Mesendoderm (in vitro differentiated cells): Measurements from ENCODE around the gene GPR4.
A peak's percentile ranks its signal among the peaks of the same experiment; 100 is the strongest.
"Not testable (repeated sequence)": the region's sequence is repeated elsewhere in the genome, so short reads cannot be mapped to it uniquely, and the experiment has no call there.

Source experiments
- DNase-seq: peaks from one replicate; pipeline ENCODE4 v3.0.0; 2013
- H2AK5ac ChIP-seq: 2 replicates; pipeline ENCODE4 v1.6.1; 2013; ENCODE audit warnings: low read length, inconsistent platforms
- H2BK120ac ChIP-seq: 2 replicates; pipeline ENCODE4 v1.6.1; 2013; ENCODE audit warnings: low read depth, mild to moderate bottlenecking, low read length, moderate library complexity, mixed read lengths
- H2BK15ac ChIP-seq: replicated peaks from 2 replicates; pipeline ENCODE4 v1.6.1; 2013; ENCODE audit warnings: low read depth, mild to moderate bottlenecking, moderate library complexity
- H2BK5ac ChIP-seq: 2 replicates; pipeline ENCODE4 v1.6.1; 2013; ENCODE audit warnings: low read length, inconsistent platforms
- H3K18ac ChIP-seq: 2 replicates; pipeline ENCODE4 v1.6.1; 2013; ENCODE audit warnings: mild to moderate bottlenecking, low read length, mixed read lengths
- H3K23ac ChIP-seq: one replicate; pipeline ENCODE4 v1.6.1; 2013; ENCODE audit warnings: low read length
- H3K27ac ChIP-seq: 2 replicates; pipeline ENCODE4 v1.5.1; 2013; ENCODE audit warnings: low read depth, mild to moderate bottlenecking, inconsistent platforms, low read length, moderate library complexity
- H3K27me3 ChIP-seq: 2 replicates; pipeline ENCODE4 v1.6.1; 2013; ENCODE audit warnings: low read length, control low read depth, mild to moderate bottlenecking, inconsistent platforms; ENCODE audit not compliant: insufficient read depth, poor library complexity
- H3K36me3 ChIP-seq: 2 replicates; pipeline ENCODE4 v1.6.1; 2013; ENCODE audit warnings: low read length, inconsistent platforms; ENCODE audit not compliant: control insufficient read depth, insufficient read depth
- H3K4ac ChIP-seq: one replicate; pipeline ENCODE4 v1.6.1; 2013; ENCODE audit warnings: low read depth, mild to moderate bottlenecking, low read length, moderate library complexity
- H3K4me1 ChIP-seq: 2 replicates; pipeline ENCODE4 v1.6.1; 2013; ENCODE audit warnings: low read depth, low read length, inconsistent platforms; ENCODE audit not compliant: control insufficient read depth
- H3K4me2 ChIP-seq: 2 replicates; pipeline ENCODE4 v1.6.1; 2013; ENCODE audit warnings: low read length
- H3K4me3 ChIP-seq: 2 replicates; pipeline ENCODE4 v1.5.1; 2013; ENCODE audit warnings: mild to moderate bottlenecking, low read length
- H3K56ac ChIP-seq: one replicate; pipeline ENCODE4 v1.6.1; 2013; ENCODE audit warnings: low read length
- H3K79me1 ChIP-seq: 2 replicates; pipeline ENCODE4 v1.6.1; 2013; ENCODE audit warnings: low read length, inconsistent platforms
- H3K79me2 ChIP-seq: 2 replicates; pipeline ENCODE4 v1.6.1; 2013; ENCODE audit warnings: mild to moderate bottlenecking, low read length; ENCODE audit not compliant: control insufficient read depth, insufficient read depth
- H3K9ac ChIP-seq: 2 replicates; pipeline ENCODE4 v1.6.1; 2013; ENCODE audit warnings: low read length, inconsistent platforms
- H4K5ac ChIP-seq: one replicate; pipeline ENCODE4 v1.6.1; 2013; ENCODE audit warnings: low read length
- H4K8ac ChIP-seq: one replicate; pipeline ENCODE4 v1.6.1; 2013; ENCODE audit warnings: low read depth, mild to moderate bottlenecking, control low read depth, low read length, moderate library complexity
- WGBS: extraction: QIAGEN DNeasy Blood & Tissue Kit; methylation state at CpG from one replicate; pipeline ENCODE4 v1.1.7; 2013; ENCODE audit warnings: low lambda C conversion rate, missing lambda C conversion rate; ENCODE audit not compliant: insufficient coverage; ENCODE audit errors: extremely low coverage; 5-methylcytosine and 5-hydroxymethylcytosine counted together

GPR4 gene

DNA sequence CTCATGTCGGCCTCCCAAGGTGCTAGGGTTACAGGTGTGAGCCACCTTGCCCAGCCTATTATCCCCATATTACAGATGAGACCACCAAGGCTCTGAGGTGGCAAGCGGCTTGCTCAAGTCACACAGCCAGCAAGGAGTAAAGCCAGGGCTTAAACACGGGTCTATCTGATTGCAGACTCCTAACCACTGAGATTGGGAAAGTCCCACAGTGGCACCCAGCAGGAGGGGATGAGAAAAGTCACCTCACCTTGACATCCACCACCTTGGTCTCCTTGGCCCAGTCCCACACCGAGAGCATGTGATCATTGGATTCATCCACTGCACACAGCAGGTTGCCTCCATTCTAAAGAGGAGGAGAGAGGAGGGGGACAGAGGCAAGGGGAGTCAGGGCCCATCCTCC is 27.7 kb upstream of the GPR4 start:
- no CpG with 5 or more reads among the region's 4 CpGs for WGBS

DNA sequence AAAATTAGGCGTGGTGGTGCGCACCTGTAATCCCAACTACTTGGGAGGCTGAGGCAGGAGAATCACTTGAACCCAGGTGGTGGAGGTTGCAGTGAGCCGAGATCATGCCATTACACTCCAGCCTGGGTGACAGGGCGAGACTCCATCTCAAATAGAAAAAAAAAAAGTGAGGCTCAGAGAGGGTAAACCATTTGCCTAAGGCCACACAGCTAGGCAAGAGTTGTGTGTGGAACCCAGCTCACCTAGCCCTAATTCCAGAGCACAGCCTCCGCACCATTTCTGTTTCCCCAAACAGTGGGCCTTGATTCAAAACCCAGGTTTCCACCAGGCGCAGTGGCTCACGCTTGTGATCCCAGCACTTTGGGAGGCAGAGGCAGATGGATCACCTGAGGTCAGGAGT is 26.2 kb upstream of the GPR4 start:
- H3K36me3 ChIP-seq, H3K27me3 ChIP-seq, H2BK15ac ChIP-seq, H3K4ac ChIP-seq, H3K4me3 ChIP-seq, H3K56ac ChIP-seq, H3K18ac ChIP-seq, H3K4me2 ChIP-seq, H3K79me2 ChIP-seq, H3K79me1 ChIP-seq, H3K23ac ChIP-seq, DNase-seq, H2BK120ac ChIP-seq, H3K9ac ChIP-seq, H3K27ac ChIP-seq, H4K8ac ChIP-seq, H4K5ac ChIP-seq, H2BK5ac ChIP-seq, H2AK5ac ChIP-seq, H3K4me1 ChIP-seq: not testable (repeated sequence)
- WGBS, result no CpG with 5 or more reads among the region's 7 CpGs

More for the DNA sequence above, 27.7 kb upstream of the GPR4 start:
- Histone ChIP-seq H3K36me3 (no peaks in the 10 kb centered on the region), H4K8ac (no peak overlapping the region), H4K5ac (no peak overlapping the region), H3K23ac (no peak overlapping the region), H3K4me3 (no peak overlapping the region), H3K4ac (no peak overlapping the region), H3K9ac (no peak overlapping the region), H3K79me2 (no peaks in the 10 kb centered on the region), H3K4me2 (no peak overlapping the region), H3K18ac (no peak overlapping the region), H3K56ac (no peak overlapping the region), H2BK5ac (no peak overlapping the region), H3K79me1 (no peaks in the 10 kb centered on the region), H2BK15ac (no peak overlapping the region), H2BK120ac (no peak overlapping the region), H3K27ac (no peak overlapping the region), H3K4me1 (peaks cover 6% of the 10 kb centered on the region), H2AK5ac (no peak overlapping the region), H3K27me3 (no peaks in the 10 kb centered on the region)
- DNase-seq, result no peak

GRCh38 chr19:45623984-45624383 is 22.0 kb upstream of the GPR4 start:
- Histone ChIP-seq H3K79me2 (no peaks in the 10 kb centered on the region), H2BK120ac (no peak overlapping the region), H3K4me2 (no peak overlapping the region), H2BK15ac (no peak overlapping the region), H3K27me3 (no peaks in the 10 kb centered on the region), H3K9ac (no peak overlapping the region), H2BK5ac (no peak overlapping the region), H3K56ac (no peak overlapping the region), H4K5ac (no peak overlapping the region), H3K27ac (no peak overlapping the region), H3K36me3 (peaks cover 1% of the 10 kb centered on the region), H3K4me1 (no peaks in the 10 kb centered on the region), H3K4me3 (no peak overlapping the region), H3K4ac (no peak overlapping the region), H4K8ac (no peak overlapping the region), H2AK5ac (no peak overlapping the region), H3K18ac (no peak overlapping the region), H3K23ac (no peak overlapping the region), H3K79me1 (no peaks in the 10 kb centered on the region)
- WGBS, result no CpG with 5 or more reads among the region's 1 CpG
- no peak for DNase-seq

DNA sequence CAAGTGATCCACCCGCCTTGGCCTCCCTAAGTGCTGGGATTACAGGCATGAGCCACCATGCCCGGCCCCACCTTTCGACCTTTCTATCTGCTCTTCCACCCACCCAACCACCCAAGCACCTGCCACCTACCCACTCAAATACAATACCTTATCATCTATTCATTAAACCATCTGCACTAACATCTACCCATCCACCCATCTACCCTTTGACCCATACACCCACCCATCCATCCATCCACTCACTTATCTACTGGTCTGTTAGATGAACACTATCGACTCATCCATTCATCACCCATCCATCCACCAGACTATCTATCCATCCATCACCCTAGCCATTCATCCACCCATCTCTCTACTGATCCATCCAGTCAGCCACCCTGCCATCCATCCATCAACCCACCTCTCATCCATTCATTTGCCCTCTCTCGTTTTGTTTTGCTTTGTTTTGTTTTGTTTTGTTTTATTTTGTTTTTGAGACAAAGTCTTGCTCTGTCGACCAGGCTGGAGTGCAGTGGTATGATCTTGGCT is 20.0 kb upstream of the GPR4 start:
- H3K36me3 ChIP-seq, result peaks cover 1% of the 10 kb centered on the region

GRCh38 chr19:45621389-45621788 is 19.4 kb upstream of the GPR4 start:
- WGBS, result no CpG with 5 or more reads among the region's 17 CpGs
- no peak overlapping the region for H3K56ac ChIP-seq
- H2BK120ac ChIP-seq, result no peak overlapping the region
- H2BK15ac ChIP-seq, result no peak overlapping the region
- H3K79me2 ChIP-seq, result no peaks in the 10 kb centered on the region
- peaks cover 1% of the 10 kb centered on the region for H3K36me3 ChIP-seq
- no peaks in the 10 kb centered on the region for H3K27me3 ChIP-seq
- H4K5ac ChIP-seq, result no peak overlapping the region
- no peaks in the 10 kb centered on the region for H3K79me1 ChIP-seq
- no peak overlapping the region for H2AK5ac ChIP-seq
- no peak overlapping the region for H3K4me3 ChIP-seq
- H3K27ac ChIP-seq, result no peak overlapping the region
- H3K4me2 ChIP-seq, result no peak overlapping the region
- H3K23ac ChIP-seq, result no peak overlapping the region
- H3K18ac ChIP-seq, result no peak overlapping the region
- no peak overlapping the region for H4K8ac ChIP-seq
- H3K4me1 ChIP-seq, result no peaks in the 10 kb centered on the region
- H3K4ac ChIP-seq, result no peak overlapping the region
- H2BK5ac ChIP-seq, result no peak overlapping the region
- no peak overlapping the region for H3K9ac ChIP-seq
- DNase-seq, result no peak

More for the DNA sequence above, 20.0 kb upstream of the GPR4 start:
- Histone ChIP-seq H2BK15ac (no peak overlapping the region), H3K27me3 (no peaks in the 10 kb centered on the region), H2BK5ac (no peak overlapping the region), H3K79me2 (no peaks in the 10 kb centered on the region), H3K4ac (no peak overlapping the region), H3K18ac (no peak overlapping the region), H4K8ac (no peak overlapping the region), H2BK120ac (no peak overlapping the region), H3K23ac (no peak overlapping the region), H3K4me3 (no peak overlapping the region), H3K4me1 (no peaks in the 10 kb centered on the region), H4K5ac (no peak overlapping the region), H3K27ac (no peak overlapping the region), H3K56ac (no peak overlapping the region), H3K9ac (no peak overlapping the region), H2AK5ac (no peak overlapping the region), H3K4me2 (no peak overlapping the region), H3K79me1 (no peaks in the 10 kb centered on the region)
- WGBS, result no CpG with 5 or more reads among the region's 6 CpGs
- DNase-seq, result no peak

DNA sequence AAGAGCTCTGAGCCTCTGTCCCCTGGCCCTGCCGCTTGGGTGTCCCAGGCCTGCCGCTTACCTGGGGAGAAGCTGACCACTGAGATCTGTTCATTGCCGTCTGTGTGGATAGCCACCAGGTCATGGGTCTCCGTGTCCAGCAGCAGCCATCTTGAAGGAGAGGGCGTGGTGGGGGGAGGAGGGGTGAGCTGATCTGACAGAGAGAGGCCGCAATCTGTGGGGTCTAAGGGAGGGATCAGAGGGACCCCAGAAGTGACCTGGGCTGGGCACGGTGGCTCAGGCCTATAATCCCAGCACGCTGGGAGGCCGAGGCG is 14.6 kb upstream of the GPR4 start:
- no peak overlapping the region for H3K27ac ChIP-seq
- H4K8ac ChIP-seq, result no peak overlapping the region
- no peak overlapping the region for H2BK15ac ChIP-seq
- peak overlapping the region; percentile 23 for H3K4me2 ChIP-seq
- peak overlapping the region; percentile 24 for H3K18ac ChIP-seq
- H3K4me1 ChIP-seq, result no peaks in the 10 kb centered on the region
- no peak overlapping the region for H3K4ac ChIP-seq
- no CpG with 5 or more reads among the region's 10 CpGs for WGBS
- no peak overlapping the region for H4K5ac ChIP-seq
- H3K4me3 ChIP-seq, result peak overlapping the region; percentile 45
- H3K9ac ChIP-seq, result peak overlapping the region; percentile 87
- H3K23ac ChIP-seq, result no peak overlapping the region
- no peak overlapping the region for H2AK5ac ChIP-seq
- no peaks in the 10 kb centered on the region for H3K79me1 ChIP-seq
- no peak for DNase-seq
- no peaks in the 10 kb centered on the region for H3K27me3 ChIP-seq
- H3K56ac ChIP-seq, result peak overlapping the region; percentile 95
- peak overlapping the region; percentile 5 for H2BK5ac ChIP-seq
- H3K36me3 ChIP-seq, result peaks cover 4% of the 10 kb centered on the region
- no peaks in the 10 kb centered on the region for H3K79me2 ChIP-seq
- H2BK120ac ChIP-seq, result no peak overlapping the region
